ENCODE measurements around the gene MPPED1.

The MPPED1 gene

DNA sequence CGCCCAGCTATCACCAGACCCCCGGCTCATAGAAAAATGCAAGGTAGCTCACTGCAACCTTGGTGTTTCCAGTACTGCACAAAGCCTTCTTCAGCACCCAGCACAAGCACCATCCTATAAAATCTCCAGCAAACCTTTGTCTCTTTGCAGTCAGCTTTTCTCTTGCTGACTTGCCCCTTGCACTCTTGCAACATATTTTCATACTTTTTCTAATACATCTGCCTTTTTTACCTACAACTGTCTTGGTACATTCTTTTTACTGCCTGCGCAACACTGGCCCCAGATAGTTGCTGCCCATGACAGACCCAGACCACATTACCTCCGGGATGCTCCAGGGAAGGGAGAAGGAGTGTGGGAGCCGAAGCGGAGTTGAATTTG is 142.4 kb downstream of the MPPED1 start:
- TF ChIP-seq, protein P1, sequence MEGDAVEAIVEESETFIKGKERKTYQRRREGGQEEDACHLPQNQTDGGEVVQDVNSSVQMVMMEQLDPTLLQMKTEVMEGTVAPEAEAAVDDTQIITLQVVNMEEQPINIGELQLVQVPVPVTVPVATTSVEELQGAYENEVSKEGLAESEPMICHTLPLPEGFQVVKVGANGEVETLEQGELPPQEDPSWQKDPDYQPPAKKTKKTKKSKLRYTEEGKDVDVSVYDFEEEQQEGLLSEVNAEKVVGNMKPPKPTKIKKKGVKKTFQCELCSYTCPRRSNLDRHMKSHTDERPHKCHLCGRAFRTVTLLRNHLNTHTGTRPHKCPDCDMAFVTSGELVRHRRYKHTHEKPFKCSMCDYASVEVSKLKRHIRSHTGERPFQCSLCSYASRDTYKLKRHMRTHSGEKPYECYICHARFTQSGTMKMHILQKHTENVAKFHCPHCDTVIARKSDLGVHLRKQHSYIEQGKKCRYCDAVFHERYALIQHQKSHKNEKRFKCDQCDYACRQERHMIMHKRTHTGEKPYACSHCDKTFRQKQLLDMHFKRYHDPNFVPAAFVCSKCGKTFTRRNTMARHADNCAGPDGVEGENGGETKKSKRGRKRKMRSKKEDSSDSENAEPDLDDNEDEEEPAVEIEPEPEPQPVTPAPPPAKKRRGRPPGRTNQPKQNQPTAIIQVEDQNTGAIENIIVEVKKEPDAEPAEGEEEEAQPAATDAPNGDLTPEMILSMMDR (conservative IDR thresholded peaks at IDR 0.05; ENCODE audit: low read depth): no peak
- ChIA-PET CTCF (no interaction called here), POLR2A (ENCODE audit: low non-redundant PET) (no interaction called here)
- no peak overlapping the region for H3K27ac ChIP-seq
- DNase-seq (ENCODE audit: low spot score): no peak

DNA sequence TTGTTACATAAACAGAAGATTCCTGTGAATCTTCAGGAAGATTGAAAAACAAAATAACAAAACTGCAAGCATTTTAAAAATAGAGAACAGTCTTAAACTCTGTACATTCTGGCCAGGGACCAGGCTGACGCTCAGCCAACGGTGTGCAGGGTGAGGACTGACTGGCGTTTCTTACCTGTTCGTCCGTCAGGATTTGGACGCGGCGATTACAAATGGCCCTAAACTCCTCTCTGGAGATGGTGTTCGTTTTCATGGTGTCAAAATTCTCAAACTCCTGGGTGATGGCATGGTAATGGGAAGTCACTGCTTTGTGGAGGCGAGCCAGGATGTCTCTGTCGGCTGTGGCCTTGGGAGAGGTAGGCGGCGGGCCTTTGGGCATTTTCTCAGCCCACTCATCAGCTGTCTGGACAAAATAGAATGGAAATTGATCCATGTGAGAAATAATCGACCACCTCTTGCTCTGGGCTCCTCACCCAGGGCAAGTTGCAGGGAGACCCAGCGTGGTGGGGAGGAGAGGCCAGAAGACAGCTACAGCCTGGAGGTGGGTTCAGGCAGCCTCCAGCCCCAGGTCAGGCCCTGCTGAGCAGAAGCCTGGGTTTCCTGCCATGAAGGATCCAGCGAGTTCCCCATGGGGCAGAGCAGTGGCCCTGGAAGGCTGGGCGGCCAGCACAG is 143.0 kb downstream of the MPPED1 start:
- no peak for DNase-seq (ENCODE audit: low spot score)
- ChIA-PET POLR2A (ENCODE audit: low non-redundant PET) (no interaction called here), CTCF (no interaction called here)
- no peak overlapping the region for H3K27ac ChIP-seq
- TF ChIP-seq, protein P1 (conservative IDR thresholded peaks at IDR 0.05; ENCODE audit: low read depth): no peak

DNA sequence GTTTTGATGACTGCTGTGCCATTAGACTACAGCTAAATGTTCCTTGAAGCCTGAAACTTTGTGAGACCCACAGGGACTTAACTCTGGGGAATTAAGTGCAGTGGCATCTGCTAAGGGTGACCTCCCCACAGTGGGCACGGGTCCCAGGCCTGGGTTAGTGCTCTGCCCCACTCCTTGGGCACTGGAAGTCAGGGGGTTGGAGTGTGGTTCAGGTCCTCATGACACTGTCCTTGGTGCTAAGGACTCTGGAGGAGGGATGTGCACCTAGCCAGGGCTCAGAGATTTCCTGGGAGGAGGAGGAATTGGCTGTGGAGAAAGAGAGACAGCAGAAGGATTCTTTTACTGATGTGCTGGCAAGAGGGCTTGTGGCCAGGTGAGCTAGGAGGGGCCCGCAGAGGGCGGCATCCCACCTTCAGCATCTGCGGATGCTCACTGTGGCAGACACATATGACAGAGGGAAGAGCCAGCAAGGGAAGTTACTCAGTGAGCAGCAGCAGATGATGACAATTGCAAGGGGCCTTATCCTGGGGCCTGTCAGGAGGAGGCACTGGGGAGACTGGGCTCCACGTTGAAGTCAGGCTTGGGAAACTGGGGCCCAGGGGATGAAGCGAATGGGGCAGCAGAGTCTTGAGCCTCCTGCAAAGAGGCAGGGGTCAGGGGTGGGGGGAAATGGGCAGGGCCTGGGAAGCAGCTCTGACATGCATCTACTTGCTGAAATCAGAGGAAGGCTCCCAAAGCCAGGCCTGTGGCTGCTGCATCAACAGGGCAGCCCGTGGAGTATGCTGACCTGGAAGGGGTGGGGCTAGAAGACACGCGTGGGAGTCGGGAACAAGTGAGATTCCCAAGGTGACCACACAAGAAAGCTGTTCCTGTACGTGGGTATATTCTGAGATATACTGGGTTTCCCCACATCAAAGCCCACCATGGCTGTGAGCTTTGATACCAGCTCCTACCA is 144.0 kb downstream of the MPPED1 start:
- no peak overlapping the region for H3K27ac ChIP-seq
- TF ChIP-seq, protein P1 (conservative IDR thresholded peaks at IDR 0.05; ENCODE audit: low read depth): no peak
- ChIA-PET POLR2A (ENCODE audit: low non-redundant PET) (no interaction called here), CTCF (no interaction called here)
- DNase-seq (ENCODE audit: low spot score): no peak
